ENCODE measurements around the gene TMEM178B. TPM values are rescaled to one million over a fixed set of nuclear protein-coding genes. Genes with fewer than 3 reads are reported as not detected.

TMEM178B gene
- total and polyA plus RNA-seq, 2 of the 13 experiments (the other 11 are each of a cell fraction or from before 2014, with no cell fraction given): 0.01 to 0.02 TPM

GRCh38 chr7:141390339-141390738, 316.5 kb downstream of the TMEM178B start:
- 9% methylated on average over 6 of the region's 6 CpGs for WGBS (ENCODE audit: low lambda C conversion rate)
- Histone ChIP-seq H3K36me3 (replicated peaks in 1 of 2; ENCODE audit: control insufficient read depth in 1 of 2, insufficient read depth in 2 of 2, low read length in 2 of 2) (no peaks in the 10 kb centered on the region), H3K9me3 (ENCODE audit: low read length) (no peaks in the 10 kb centered on the region), H3K27me3 (ENCODE audit: control insufficient read depth in 1 of 2, insufficient read depth in 2 of 2, low read length in 2 of 2) (peaks cover 0 to 20% of the 10 kb centered on the region in 2 experiments; a peak in 2 of 5 replicates), H3K4me3 (replicated peaks in 1 of 3; ENCODE audit: insufficient read depth in 1 of 3, low read depth in 2 of 3, low read length in 3 of 3) (no peak overlapping the region), H3K9ac (ENCODE audit: insufficient read depth, low read depth, low read length) (no peak overlapping the region), H3K79me2 (ENCODE audit: insufficient read depth, low read length) (no peaks in the 10 kb centered on the region), H4K20me1 (ENCODE audit: insufficient read depth, low read length) (no peaks in the 10 kb centered on the region), H3K4me1 (ENCODE audit: insufficient read depth, low read length) (no peaks in the 10 kb centered on the region), H3K27ac (ENCODE audit: extremely low read length, insufficient read depth, low read length) (no peak overlapping the region), H3K4me2 (ENCODE audit: low read depth, low read length) (no peak overlapping the region), H2AFZ (ENCODE audit: low read length) (no peak overlapping the region)
- ATAC-seq (no peak), DNase-seq (ENCODE audit: low spot score) (no peak), FAIRE-seq (no peak)
- in situ Hi-C loops (cut with HindIII; ENCODE audit: extremely low pct_ligation_motif_present, low pct_unique_long_range_greater_than_20kb) (no loop called here), intact Hi-C loops (cut with micrococcal nuclease; ENCODE audit: unreplicated experiment) (no loop called here)
- ChIA-PET CTCF (ENCODE audit: low intra/inter-chr PET ratio, low total read pairs) (no interaction called here), POLR2A (no interaction called here)
- no TSS peak for BruUV-seq (replicated peaks)
- no peak for TF ChIP-seq ZNF44 (CRISPR knock-in tag; IDR thresholded peaks at IDR 0.05)
- TF ChIP-seq, protein P1, sequence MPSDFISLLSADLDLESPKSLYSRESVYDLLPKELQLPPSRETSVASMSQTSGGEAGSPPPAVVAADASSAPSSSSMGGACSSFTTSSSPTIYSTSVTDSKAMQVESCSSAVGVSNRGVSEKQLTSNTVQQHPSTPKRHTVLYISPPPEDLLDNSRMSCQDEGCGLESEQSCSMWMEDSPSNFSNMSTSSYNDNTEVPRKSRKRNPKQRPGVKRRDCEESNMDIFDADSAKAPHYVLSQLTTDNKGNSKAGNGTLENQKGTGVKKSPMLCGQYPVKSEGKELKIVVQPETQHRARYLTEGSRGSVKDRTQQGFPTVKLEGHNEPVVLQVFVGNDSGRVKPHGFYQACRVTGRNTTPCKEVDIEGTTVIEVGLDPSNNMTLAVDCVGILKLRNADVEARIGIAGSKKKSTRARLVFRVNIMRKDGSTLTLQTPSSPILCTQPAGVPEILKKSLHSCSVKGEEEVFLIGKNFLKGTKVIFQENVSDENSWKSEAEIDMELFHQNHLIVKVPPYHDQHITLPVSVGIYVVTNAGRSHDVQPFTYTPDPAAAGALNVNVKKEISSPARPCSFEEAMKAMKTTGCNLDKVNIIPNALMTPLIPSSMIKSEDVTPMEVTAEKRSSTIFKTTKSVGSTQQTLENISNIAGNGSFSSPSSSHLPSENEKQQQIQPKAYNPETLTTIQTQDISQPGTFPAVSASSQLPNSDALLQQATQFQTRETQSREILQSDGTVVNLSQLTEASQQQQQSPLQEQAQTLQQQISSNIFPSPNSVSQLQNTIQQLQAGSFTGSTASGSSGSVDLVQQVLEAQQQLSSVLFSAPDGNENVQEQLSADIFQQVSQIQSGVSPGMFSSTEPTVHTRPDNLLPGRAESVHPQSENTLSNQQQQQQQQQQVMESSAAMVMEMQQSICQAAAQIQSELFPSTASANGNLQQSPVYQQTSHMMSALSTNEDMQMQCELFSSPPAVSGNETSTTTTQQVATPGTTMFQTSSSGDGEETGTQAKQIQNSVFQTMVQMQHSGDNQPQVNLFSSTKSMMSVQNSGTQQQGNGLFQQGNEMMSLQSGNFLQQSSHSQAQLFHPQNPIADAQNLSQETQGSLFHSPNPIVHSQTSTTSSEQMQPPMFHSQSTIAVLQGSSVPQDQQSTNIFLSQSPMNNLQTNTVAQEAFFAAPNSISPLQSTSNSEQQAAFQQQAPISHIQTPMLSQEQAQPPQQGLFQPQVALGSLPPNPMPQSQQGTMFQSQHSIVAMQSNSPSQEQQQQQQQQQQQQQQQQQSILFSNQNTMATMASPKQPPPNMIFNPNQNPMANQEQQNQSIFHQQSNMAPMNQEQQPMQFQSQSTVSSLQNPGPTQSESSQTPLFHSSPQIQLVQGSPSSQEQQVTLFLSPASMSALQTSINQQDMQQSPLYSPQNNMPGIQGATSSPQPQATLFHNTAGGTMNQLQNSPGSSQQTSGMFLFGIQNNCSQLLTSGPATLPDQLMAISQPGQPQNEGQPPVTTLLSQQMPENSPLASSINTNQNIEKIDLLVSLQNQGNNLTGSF (CRISPR knock-in tag; IDR thresholded peaks at IDR 0.05): no peak
- TF ChIP-seq KLF13 (CRISPR knock-in tag; IDR thresholded peaks at IDR 0.05): no peak
- TF ChIP-seq ZNF746 (CRISPR knock-in tag; IDR thresholded peaks at IDR 0.05): no peak
- TF ChIP-seq ZNF407 (CRISPR knock-in tag; IDR thresholded peaks at IDR 0.05; ENCODE audit: not compliant biosample characterization): no peak
- no peak for TF ChIP-seq SALL2 (CRISPR knock-in tag; IDR thresholded peaks at IDR 0.05)
- no peak for TF ChIP-seq ARHGAP35 (CRISPR knock-in tag; IDR thresholded peaks at IDR 0.05; ENCODE audit: borderline replicate concordance)
- TF ChIP-seq, protein P2, sequence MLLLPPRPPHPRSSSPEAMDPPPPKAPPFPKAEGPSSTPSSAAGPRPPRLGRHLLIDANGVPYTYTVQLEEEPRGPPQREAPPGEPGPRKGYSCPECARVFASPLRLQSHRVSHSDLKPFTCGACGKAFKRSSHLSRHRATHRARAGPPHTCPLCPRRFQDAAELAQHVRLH (CRISPR knock-in tag; IDR thresholded peaks at IDR 0.05; ENCODE audit: borderline replicate concordance, low read depth): no peak
- TF ChIP-seq ZFP62 (CRISPR knock-in tag; IDR thresholded peaks at IDR 0.05): no peak
- TF ChIP-seq TOE1 (CRISPR knock-in tag; IDR thresholded peaks at IDR 0.05): no peak

All from HepG2 (cell line).